ENCODE measurements around the gene EML4.

EML4 gene

GRCh38 chr2:42312106-42312505 is 143.0 kb downstream of the EML4 start:
- Histone ChIP-seq H3K27me3 (ENCODE audit: control insufficient read depth in 1 of 2, insufficient read depth in 2 of 2, low read length in 2 of 2) (no peaks in the 10 kb centered on the region), H3K9ac (ENCODE audit: low read depth in 1 of 2, low read length in 2 of 2) (no peak overlapping the region), H3K9me3 (ENCODE audit: control insufficient read depth in 1 of 2, low read length in 2 of 2) (no peaks in the 10 kb centered on the region), H3K27ac (ENCODE audit: low read depth, low read length) (no peak overlapping the region), H3K4me3 (ENCODE audit: low read depth in 1 of 2, low read length in 2 of 2) (no peak overlapping the region), H3K4me1 (ENCODE audit: control insufficient read depth in 1 of 2, insufficient read depth in 2 of 2, low read length in 2 of 2) (peaks cover 0 to 3% of the 10 kb centered on the region in 2 donors), H3K36me3 (ENCODE audit: control insufficient read depth in 1 of 2, insufficient read depth in 2 of 2, low read length in 2 of 2) (peaks cover 12 to 31% of the 10 kb centered on the region in 2 donors)

- Histone ChIP-seq H3K9me3 (ENCODE audit: control insufficient read depth in 1 of 2, low read length in 2 of 2) (no peaks in the 10 kb centered on the region), H3K9ac (ENCODE audit: low read depth in 1 of 2, low read length in 2 of 2) (no peak overlapping the region), H3K27ac (ENCODE audit: low read depth, low read length) (no peak overlapping the region), H3K36me3 (ENCODE audit: control insufficient read depth in 1 of 2, insufficient read depth in 2 of 2, low read length in 2 of 2) (peaks cover 19 to 43% of the 10 kb centered on the region in 2 donors), H3K4me1 (ENCODE audit: control insufficient read depth in 1 of 2, insufficient read depth in 2 of 2, low read length in 2 of 2) (peaks cover 0 to 3% of the 10 kb centered on the region in 2 donors), H3K4me3 (ENCODE audit: low read depth in 1 of 2, low read length in 2 of 2) (no peak overlapping the region), H3K27me3 (ENCODE audit: control insufficient read depth in 1 of 2, insufficient read depth in 2 of 2, low read length in 2 of 2) (no peaks in the 10 kb centered on the region)
Measured at GRCh38 chr2:42314892-42315468, 145.8 kb downstream of the EML4 start.

GRCh38 chr2:42315844-42316470 is 146.8 kb downstream of the EML4 start:
- Histone ChIP-seq H3K9me3 (ENCODE audit: control insufficient read depth in 1 of 2, low read length in 2 of 2) (no peaks in the 10 kb centered on the region), H3K27me3 (ENCODE audit: control insufficient read depth in 1 of 2, insufficient read depth in 2 of 2, low read length in 2 of 2) (no peaks in the 10 kb centered on the region), H3K4me3 (ENCODE audit: low read depth in 1 of 2, low read length in 2 of 2) (no peak overlapping the region), H3K4me1 (ENCODE audit: control insufficient read depth in 1 of 2, insufficient read depth in 2 of 2, low read length in 2 of 2) (peaks cover 0 to 3% of the 10 kb centered on the region in 2 donors), H3K27ac (ENCODE audit: low read depth, low read length) (no peak overlapping the region), H3K9ac (ENCODE audit: low read depth in 1 of 2, low read length in 2 of 2) (no peak overlapping the region), H3K36me3 (ENCODE audit: control insufficient read depth in 1 of 2, insufficient read depth in 2 of 2, low read length in 2 of 2) (peaks cover 19 to 43% of the 10 kb centered on the region in 2 donors)

- Histone ChIP-seq H3K9ac (ENCODE audit: low read depth in 1 of 2, low read length in 2 of 2) (no peak overlapping the region), H3K36me3 (ENCODE audit: control insufficient read depth in 1 of 2, insufficient read depth in 2 of 2, low read length in 2 of 2) (peaks cover 19 to 43% of the 10 kb centered on the region in 2 donors), H3K27ac (ENCODE audit: low read depth, low read length) (no peak overlapping the region), H3K9me3 (ENCODE audit: control insufficient read depth in 1 of 2, low read length in 2 of 2) (no peaks in the 10 kb centered on the region), H3K4me3 (ENCODE audit: low read depth in 1 of 2, low read length in 2 of 2) (no peak overlapping the region), H3K27me3 (ENCODE audit: control insufficient read depth in 1 of 2, insufficient read depth in 2 of 2, low read length in 2 of 2) (no peaks in the 10 kb centered on the region), H3K4me1 (ENCODE audit: control insufficient read depth in 1 of 2, insufficient read depth in 2 of 2, low read length in 2 of 2) (peaks cover 0 to 2% of the 10 kb centered on the region in 2 donors)
Measured at GRCh38 chr2:42316910-42317309, 147.8 kb downstream of the EML4 start.

GRCh38 chr2:42317486-42317885 is 148.3 kb downstream of the EML4 start:
- H3K4me3 ChIP-seq (ENCODE audit: low read depth in 1 of 2, low read length in 2 of 2): no peak overlapping the region
- no peaks in the 10 kb centered on the region for H3K4me1 ChIP-seq (ENCODE audit: control insufficient read depth in 1 of 2, insufficient read depth in 2 of 2, low read length in 2 of 2)
- peaks cover 19 to 43% of the 10 kb centered on the region in 2 donors for H3K36me3 ChIP-seq (ENCODE audit: control insufficient read depth in 1 of 2, insufficient read depth in 2 of 2, low read length in 2 of 2)
- no peak overlapping the region for H3K9ac ChIP-seq (ENCODE audit: low read depth in 1 of 2, low read length in 2 of 2)
- no peaks in the 10 kb centered on the region for H3K27me3 ChIP-seq (ENCODE audit: control insufficient read depth in 1 of 2, insufficient read depth in 2 of 2, low read length in 2 of 2)
- H3K9me3 ChIP-seq (ENCODE audit: control insufficient read depth in 1 of 2, low read length in 2 of 2): no peaks in the 10 kb centered on the region
- no peak overlapping the region for H3K27ac ChIP-seq (ENCODE audit: low read depth, low read length)

GRCh38 chr2:42317945-42318344 is 148.8 kb downstream of the EML4 start:
- H3K36me3 ChIP-seq (ENCODE audit: control insufficient read depth in 1 of 2, insufficient read depth in 2 of 2, low read length in 2 of 2): peaks cover 19 to 42% of the 10 kb centered on the region in 2 donors

GRCh38 chr2:42319265-42319664 is 150.1 kb downstream of the EML4 start:
- no peaks in the 10 kb centered on the region for H3K4me1 ChIP-seq (ENCODE audit: control insufficient read depth in 1 of 2, insufficient read depth in 2 of 2, low read length in 2 of 2)
- peaks cover 19 to 52% of the 10 kb centered on the region in 2 donors for H3K36me3 ChIP-seq (ENCODE audit: control insufficient read depth in 1 of 2, insufficient read depth in 2 of 2, low read length in 2 of 2)
- no peak overlapping the region for H3K27ac ChIP-seq (ENCODE audit: low read depth, low read length)
- no peak overlapping the region for H3K9ac ChIP-seq (ENCODE audit: low read depth in 1 of 2, low read length in 2 of 2)
- H3K27me3 ChIP-seq (ENCODE audit: control insufficient read depth in 1 of 2, insufficient read depth in 2 of 2, low read length in 2 of 2): no peaks in the 10 kb centered on the region
- H3K9me3 ChIP-seq (ENCODE audit: control insufficient read depth in 1 of 2, low read length in 2 of 2): no peaks in the 10 kb centered on the region
- no peak overlapping the region for H3K4me3 ChIP-seq (ENCODE audit: low read depth in 1 of 2, low read length in 2 of 2)

More at GRCh38 chr2:42317945-42318344, 148.8 kb downstream of the EML4 start:
- H3K4me3 ChIP-seq (ENCODE audit: low read depth in 1 of 2, low read length in 2 of 2): no peak overlapping the region
- no peak overlapping the region for H3K9ac ChIP-seq (ENCODE audit: low read depth in 1 of 2, low read length in 2 of 2)
- H3K4me1 ChIP-seq (ENCODE audit: control insufficient read depth in 1 of 2, insufficient read depth in 2 of 2, low read length in 2 of 2): no peaks in the 10 kb centered on the region
- no peaks in the 10 kb centered on the region for H3K27me3 ChIP-seq (ENCODE audit: control insufficient read depth in 1 of 2, insufficient read depth in 2 of 2, low read length in 2 of 2)
- H3K27ac ChIP-seq (ENCODE audit: low read depth, low read length): no peak overlapping the region
- no peaks in the 10 kb centered on the region for H3K9me3 ChIP-seq (ENCODE audit: control insufficient read depth in 1 of 2, low read length in 2 of 2)

- no peaks in the 10 kb centered on the region for H3K9me3 ChIP-seq (ENCODE audit: control insufficient read depth in 1 of 2, low read length in 2 of 2)
- peaks cover 19 to 50% of the 10 kb centered on the region in 2 donors for H3K36me3 ChIP-seq (ENCODE audit: control insufficient read depth in 1 of 2, insufficient read depth in 2 of 2, low read length in 2 of 2)
Measured at GRCh38 chr2:42321452-42322064, 152.4 kb downstream of the EML4 start.

GRCh38 chr2:42324244-42324643 is 155.1 kb downstream of the EML4 start:
- Histone ChIP-seq H3K9ac (ENCODE audit: low read depth in 1 of 2, low read length in 2 of 2) (no peak overlapping the region), H3K9me3 (ENCODE audit: control insufficient read depth in 1 of 2, low read length in 2 of 2) (no peaks in the 10 kb centered on the region), H3K27me3 (ENCODE audit: control insufficient read depth in 1 of 2, insufficient read depth in 2 of 2, low read length in 2 of 2) (no peaks in the 10 kb centered on the region), H3K4me1 (ENCODE audit: control insufficient read depth in 1 of 2, insufficient read depth in 2 of 2, low read length in 2 of 2) (no peaks in the 10 kb centered on the region), H3K36me3 (ENCODE audit: control insufficient read depth in 1 of 2, insufficient read depth in 2 of 2, low read length in 2 of 2) (peaks cover 5 to 42% of the 10 kb centered on the region in 2 donors), H3K27ac (ENCODE audit: low read depth, low read length) (no peak overlapping the region), H3K4me3 (ENCODE audit: low read depth in 1 of 2, low read length in 2 of 2) (no peak overlapping the region)

More at GRCh38 chr2:42321452-42322064, 152.4 kb downstream of the EML4 start:
- H3K27ac ChIP-seq (ENCODE audit: low read depth, low read length): no peak overlapping the region
- H3K9ac ChIP-seq (ENCODE audit: low read depth in 1 of 2, low read length in 2 of 2): no peak overlapping the region
- no peaks in the 10 kb centered on the region for H3K27me3 ChIP-seq (ENCODE audit: control insufficient read depth in 1 of 2, insufficient read depth in 2 of 2, low read length in 2 of 2)
- no peaks in the 10 kb centered on the region for H3K4me1 ChIP-seq (ENCODE audit: control insufficient read depth in 1 of 2, insufficient read depth in 2 of 2, low read length in 2 of 2)
- H3K4me3 ChIP-seq (ENCODE audit: low read depth in 1 of 2, low read length in 2 of 2): no peak overlapping the region

GRCh38 chr2:42324949-42325348 is 155.8 kb downstream of the EML4 start:
- Histone ChIP-seq H3K4me1 (ENCODE audit: control insufficient read depth in 1 of 2, insufficient read depth in 2 of 2, low read length in 2 of 2) (no peaks in the 10 kb centered on the region), H3K9me3 (ENCODE audit: control insufficient read depth in 1 of 2, low read length in 2 of 2) (no peaks in the 10 kb centered on the region), H3K36me3 (ENCODE audit: control insufficient read depth in 1 of 2, insufficient read depth in 2 of 2, low read length in 2 of 2) (peaks cover 12 to 46% of the 10 kb centered on the region in 2 donors), H3K9ac (ENCODE audit: low read depth in 1 of 2, low read length in 2 of 2) (no peak overlapping the region), H3K27ac (ENCODE audit: low read depth, low read length) (no peak overlapping the region), H3K4me3 (ENCODE audit: low read depth in 1 of 2, low read length in 2 of 2) (no peak overlapping the region), H3K27me3 (ENCODE audit: control insufficient read depth in 1 of 2, insufficient read depth in 2 of 2, low read length in 2 of 2) (no peaks in the 10 kb centered on the region)
